Measurements from ENCODE around the gene NRG4. TPM values are rescaled to one million over a fixed set of nuclear protein-coding genes. Genes with fewer than 3 reads are reported as not detected.

NRG4 gene
- total RNA-seq, 1 experiment from 2014 or later, result 0.95 TPM

DNA sequence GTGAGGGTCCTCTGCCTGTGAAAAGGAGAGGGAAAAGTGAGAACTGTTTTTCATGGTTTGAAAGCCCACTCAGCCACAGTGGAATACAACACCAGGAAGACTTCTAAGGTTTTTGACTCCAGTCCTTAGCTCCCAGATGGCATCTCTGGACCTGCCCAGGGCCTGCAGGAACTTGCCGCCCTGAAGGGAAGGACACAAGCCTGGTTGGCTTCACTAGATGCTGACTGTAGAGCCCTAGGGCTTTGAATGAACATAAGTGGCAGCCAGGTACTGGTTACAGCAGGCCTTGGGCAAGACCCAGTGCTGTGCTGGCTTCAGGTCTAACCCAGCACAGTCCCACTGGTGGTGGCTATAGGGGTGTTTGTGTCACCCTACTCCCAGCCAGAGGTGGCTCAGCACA, 26.3 kb upstream of the NRG4 start:
- POLR2A ChIA-PET, result no interaction called here
- intact Hi-C loops (cut with micrococcal nuclease; ENCODE audit: unreplicated experiment), result no loop called here
- no peak overlapping the region for H3K4me3 Mint-ChIP-seq (ENCODE audit: unreplicated experiment)

GRCh38 chr15:76035593-76035992, 23.4 kb upstream of the NRG4 start:
- no peaks in the 10 kb centered on the region for H3K9me3 Mint-ChIP-seq (ENCODE audit: unreplicated experiment)
- CTCF ChIA-PET, result no interaction called here
- H3K27me3 Mint-ChIP-seq (ENCODE audit: insufficient read depth, unreplicated experiment), result peaks cover 4% of the 10 kb centered on the region
- no peaks in the 10 kb centered on the region for H3K36me3 Mint-ChIP-seq (ENCODE audit: insufficient read depth, unreplicated experiment)
- BruUV-seq (replicated peaks), result no TSS peak
- Histone ChIP-seq H3K36me3 (ENCODE audit: control insufficient read depth, insufficient read depth, low read length) (no peaks in the 10 kb centered on the region), H3K27me3 (replicated peaks; ENCODE audit: control insufficient read depth, insufficient read depth, low read length) (no peaks in the 10 kb centered on the region), H3K4me1 (peaks cover 14% of the 10 kb centered on the region), H3K4me3 (ENCODE audit: low read depth, low read length) (no peak overlapping the region), H3K9me3 (no peaks in the 10 kb centered on the region)
- intact Hi-C loops (cut with micrococcal nuclease; ENCODE audit: unreplicated experiment), result no loop called here
- no peak overlapping the region for H3K4me3 Mint-ChIP-seq (ENCODE audit: unreplicated experiment)
- POLR2A ChIA-PET, result no interaction called here
- no peak for DNase-seq
- no peak overlapping the region for H3K27ac Mint-ChIP-seq (ENCODE audit: unreplicated experiment)
- no peak for TF ChIP-seq CTCF (IDR thresholded peaks at IDR 0.05; ENCODE audit: insufficient read depth in 1 of 2, low read depth in 1 of 2, low read length in 1 of 2, severe bottlenecking in 1 of 2, unreplicated experiment in 1 of 2)
- peaks cover 9% of the 10 kb centered on the region for H3K4me1 Mint-ChIP-seq (ENCODE audit: low read depth, unreplicated experiment)

More for the DNA sequence above, 26.3 kb upstream of the NRG4 start:
- Mint-ChIP-seq H3K9me3 (ENCODE audit: unreplicated experiment) (no peaks in the 10 kb centered on the region), H3K27me3 (ENCODE audit: insufficient read depth, unreplicated experiment) (peaks cover 4% of the 10 kb centered on the region), H3K36me3 (ENCODE audit: insufficient read depth, unreplicated experiment) (no peaks in the 10 kb centered on the region), H3K27ac (ENCODE audit: unreplicated experiment) (no peak overlapping the region), H3K4me1 (ENCODE audit: low read depth, unreplicated experiment) (peaks cover 8% of the 10 kb centered on the region)
- no TSS peak for BruUV-seq (replicated peaks)
- Histone ChIP-seq H3K36me3 (ENCODE audit: control insufficient read depth, insufficient read depth, low read length) (no peaks in the 10 kb centered on the region), H3K9me3 (peaks cover 15% of the 10 kb centered on the region; the same call in 1 of the 2 replicates), H3K4me3 (ENCODE audit: low read depth, low read length) (no peak overlapping the region), H3K27me3 (replicated peaks; ENCODE audit: control insufficient read depth, insufficient read depth, low read length) (no peaks in the 10 kb centered on the region), H3K4me1 (peaks cover 14% of the 10 kb centered on the region)
- CTCF ChIA-PET, result no interaction called here
- TF ChIP-seq CTCF (IDR thresholded peaks at IDR 0.05; ENCODE audit: insufficient read depth in 1 of 2, low read depth in 1 of 2, low read length in 1 of 2, severe bottlenecking in 1 of 2, unreplicated experiment in 1 of 2), result no peak
- DNase-seq, result no peak

DNA sequence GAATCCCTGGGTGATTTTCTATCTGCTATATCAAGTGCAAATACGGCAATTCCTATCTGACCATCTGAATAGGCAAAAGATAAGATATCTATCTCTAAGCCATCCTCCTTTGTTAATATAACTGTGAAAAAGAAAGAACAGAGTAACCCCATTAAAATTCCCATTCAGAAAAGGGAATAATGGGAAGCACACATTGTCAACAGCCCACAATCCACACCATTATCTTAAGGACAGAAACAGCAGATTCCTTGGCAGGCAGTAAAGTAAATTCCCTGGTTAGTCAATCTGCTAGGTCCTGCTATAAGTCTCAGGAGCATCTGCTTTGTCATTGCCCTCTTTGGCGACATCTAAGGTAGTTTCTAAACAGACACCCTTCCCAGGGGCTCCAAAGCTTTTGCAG, 21.9 kb upstream of the NRG4 start:
- DNase-seq, result peak in 1 of 2 experiments; percentile 15
- no peaks in the 10 kb centered on the region for H3K27me3 Mint-ChIP-seq (ENCODE audit: insufficient read depth, unreplicated experiment)
- intact Hi-C loops (cut with micrococcal nuclease; ENCODE audit: unreplicated experiment), result loop anchor here (5.0 kb wide), 1 partner anchor 87 kb away; no protein-coding TSS in a partner anchor
- Histone ChIP-seq H3K4me1 (peaks cover 14% of the 10 kb centered on the region), H3K4me3 (ENCODE audit: low read depth, low read length) (no peak overlapping the region), H3K36me3 (ENCODE audit: control insufficient read depth, insufficient read depth, low read length) (no peaks in the 10 kb centered on the region), H3K9me3 (0 out of 2 replicates have a peak, but pooled peaks cover 4% of the 10 kb centered on the region), H3K27me3 (replicated peaks; ENCODE audit: control insufficient read depth, insufficient read depth, low read length) (no peaks in the 10 kb centered on the region)
- H3K4me1 Mint-ChIP-seq (ENCODE audit: low read depth, unreplicated experiment), result peaks cover 9% of the 10 kb centered on the region
- ChIA-PET CTCF (interaction anchor here (0.6 to 1.0 kb wide), 2 partner anchors 69 to 117 kb away, joined by 5 to 6 read pairs; no protein-coding TSS in a partner anchor), POLR2A (no interaction called here)
- H3K4me3 Mint-ChIP-seq (ENCODE audit: unreplicated experiment), result peak overlapping the region; percentile 18
- no TSS peak for BruUV-seq (replicated peaks)
- H3K27ac Mint-ChIP-seq (ENCODE audit: unreplicated experiment), result no peak overlapping the region
- TF ChIP-seq CTCF (IDR thresholded peaks at IDR 0.05; ENCODE audit: insufficient read depth in 1 of 2, low read depth in 1 of 2, low read length in 1 of 2, severe bottlenecking in 1 of 2, unreplicated experiment in 1 of 2), result no peak
- H3K9me3 Mint-ChIP-seq (ENCODE audit: unreplicated experiment), result no peaks in the 10 kb centered on the region
- H3K36me3 Mint-ChIP-seq (ENCODE audit: insufficient read depth, unreplicated experiment), result no peaks in the 10 kb centered on the region
